Activated T-cell treated with anti-CD3 and anti-CD28 coated beads, Interleukin-2, amount 50 U/mL, for 24 hours (primary cell): ENCODE data around the gene PIGC.

Experiments
- DNase-seq: peaks from one replicate; pipeline ENCODE4 v3.0.0-alpha.2; 2020
- H3K27ac Mint-ChIP-seq: 2 replicates; pipeline ENCODE4 v1.8.0; 2020; ENCODE audit warnings: mild to moderate bottlenecking, mixed read lengths
- H3K27me3 Mint-ChIP-seq: 2 replicates; pipeline ENCODE4 v1.8.0; 2020; ENCODE audit warnings: mixed read lengths
- H3K36me3 Mint-ChIP-seq: 2 replicates; pipeline ENCODE4 v1.8.0; 2020; ENCODE audit warnings: low read depth, mixed read lengths
- H3K4me1 Mint-ChIP-seq: 2 replicates; pipeline ENCODE4 v1.8.0; 2020; ENCODE audit warnings: low read depth, mixed read lengths
- H3K4me3 Mint-ChIP-seq: 2 replicates; pipeline ENCODE4 v1.8.0; 2020; ENCODE audit warnings: mild to moderate bottlenecking, moderate library complexity, mixed read lengths
- H3K9me3 Mint-ChIP-seq: 2 replicates; pipeline ENCODE4 v1.8.0; 2020; ENCODE audit warnings: mixed read lengths

The PIGC gene

DNA sequence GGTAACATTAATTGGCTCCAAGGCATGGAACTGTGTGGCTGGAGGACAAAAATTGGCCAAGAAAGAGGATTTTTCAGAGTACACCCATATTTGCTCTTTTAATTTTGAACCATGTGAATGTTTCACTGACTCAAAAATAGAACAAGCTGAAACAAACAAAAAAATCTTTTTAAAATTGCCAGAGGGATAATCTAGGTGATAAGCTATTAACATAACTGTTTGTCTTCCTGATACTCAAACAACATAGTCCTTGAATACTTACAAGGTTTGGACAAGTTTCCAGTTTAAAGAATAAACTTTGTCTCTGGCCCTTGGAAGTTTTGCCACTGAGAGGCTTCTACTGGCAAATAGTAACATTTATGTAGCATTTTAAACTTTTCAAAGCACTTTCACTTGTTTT, 30.0 kb upstream of the PIGC start:
- Mint-ChIP-seq H3K4me3 (no peak overlapping the region), H3K27ac (no peak overlapping the region), H3K36me3 (no peaks in the 10 kb centered on the region), H3K9me3 (no peaks in the 10 kb centered on the region), H3K27me3 (peaks cover 3% of the 10 kb centered on the region), H3K4me1 (peaks cover 2% of the 10 kb centered on the region)
- DNase-seq, result no peak

GRCh38 chr1:172473302-172473701, 29.4 kb upstream of the PIGC start:
- Mint-ChIP-seq H3K36me3 (no peaks in the 10 kb centered on the region), H3K27me3 (peaks cover 3% of the 10 kb centered on the region), H3K27ac (no peak overlapping the region), H3K9me3 (no peaks in the 10 kb centered on the region), H3K4me3 (no peak overlapping the region), H3K4me1 (peaks cover 2% of the 10 kb centered on the region)
- DNase-seq, result no peak

DNA sequence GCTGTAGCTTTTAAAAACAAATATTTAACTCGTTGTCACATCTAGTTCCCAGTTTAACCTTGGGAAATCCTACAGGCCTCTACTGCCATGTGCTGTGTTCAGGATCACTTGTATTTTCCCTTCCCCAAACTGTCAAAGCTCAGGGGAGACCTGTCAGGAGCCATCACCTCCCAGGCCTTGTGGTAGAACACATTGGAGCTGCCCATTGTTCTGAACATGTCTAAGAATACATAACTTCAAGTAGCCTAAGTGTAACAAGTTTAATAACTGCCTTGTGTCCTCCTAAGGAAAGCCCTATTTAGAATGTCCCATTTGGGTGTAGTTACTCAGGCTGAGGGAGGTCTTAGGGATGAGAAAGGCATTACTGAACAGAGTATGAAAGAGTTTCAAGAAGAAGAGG, 28.6 kb upstream of the PIGC start:
- peaks cover 2% of the 10 kb centered on the region for H3K4me1 Mint-ChIP-seq

GRCh38 chr1:172471666-172472065, 27.8 kb upstream of the PIGC start:
- Mint-ChIP-seq H3K27ac (no peak overlapping the region), H3K36me3 (no peaks in the 10 kb centered on the region), H3K27me3 (peaks cover 3% of the 10 kb centered on the region), H3K4me1 (peaks cover 2% of the 10 kb centered on the region), H3K9me3 (no peaks in the 10 kb centered on the region), H3K4me3 (no peak overlapping the region)
- DNase-seq, result no peak

More for the DNA sequence above, 28.6 kb upstream of the PIGC start:
- Mint-ChIP-seq H3K36me3 (no peaks in the 10 kb centered on the region), H3K4me3 (no peak overlapping the region), H3K27ac (no peak overlapping the region), H3K27me3 (peaks cover 3% of the 10 kb centered on the region), H3K9me3 (no peaks in the 10 kb centered on the region)
- no peak for DNase-seq

DNA sequence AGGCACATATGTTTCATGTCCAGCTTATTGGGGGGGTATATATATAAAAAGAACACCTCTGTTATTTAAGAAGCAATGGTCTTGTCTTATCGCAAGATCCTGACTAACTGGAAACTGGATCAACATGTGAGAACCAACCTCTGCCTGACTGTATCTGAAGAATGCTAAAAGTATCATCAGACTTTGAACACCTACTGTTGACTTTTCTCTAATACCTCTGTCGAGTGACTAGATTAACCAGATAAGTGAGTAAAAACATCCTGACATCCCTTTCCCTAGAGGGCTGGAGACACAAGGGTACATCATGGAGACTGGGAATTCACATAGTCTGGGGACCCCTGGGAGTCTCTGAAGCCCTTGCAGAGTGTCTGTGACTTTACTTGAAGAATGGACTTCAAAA, 26.3 kb upstream of the PIGC start:
- peaks cover 3% of the 10 kb centered on the region for H3K27me3 Mint-ChIP-seq
- no peak overlapping the region for H3K4me3 Mint-ChIP-seq
- no peaks in the 10 kb centered on the region for H3K9me3 Mint-ChIP-seq
- no peak overlapping the region for H3K27ac Mint-ChIP-seq
- peaks cover 1% of the 10 kb centered on the region for H3K4me1 Mint-ChIP-seq
- no peak for DNase-seq
- no peaks in the 10 kb centered on the region for H3K36me3 Mint-ChIP-seq

- no peaks in the 10 kb centered on the region for H3K9me3 Mint-ChIP-seq
- no peak overlapping the region for H3K27ac Mint-ChIP-seq
Measured at GRCh38 chr1:172469717-172470116, 25.8 kb upstream of the PIGC start.

GRCh38 chr1:172468296-172468695, 24.4 kb upstream of the PIGC start:
- Mint-ChIP-seq H3K36me3 (no peaks in the 10 kb centered on the region), H3K4me3 (no peak overlapping the region), H3K4me1 (no peaks in the 10 kb centered on the region), H3K27ac (no peak overlapping the region), H3K27me3 (peaks cover 3% of the 10 kb centered on the region), H3K9me3 (no peaks in the 10 kb centered on the region)
- no peak for DNase-seq

More at GRCh38 chr1:172469717-172470116, 25.8 kb upstream of the PIGC start:
- peaks cover 3% of the 10 kb centered on the region for H3K27me3 Mint-ChIP-seq
- no peaks in the 10 kb centered on the region for H3K4me1 Mint-ChIP-seq
- H3K36me3 Mint-ChIP-seq, result no peaks in the 10 kb centered on the region
- no peak for DNase-seq
- no peak overlapping the region for H3K4me3 Mint-ChIP-seq

- H3K27ac Mint-ChIP-seq, result no peak overlapping the region
- no peak for DNase-seq
- H3K9me3 Mint-ChIP-seq, result no peaks in the 10 kb centered on the region
- H3K27me3 Mint-ChIP-seq, result peaks cover 3% of the 10 kb centered on the region
- no peak overlapping the region for H3K4me3 Mint-ChIP-seq
- no peaks in the 10 kb centered on the region for H3K36me3 Mint-ChIP-seq
- H3K4me1 Mint-ChIP-seq, result no peaks in the 10 kb centered on the region
Measured at GRCh38 chr1:172467446-172467845, 23.6 kb upstream of the PIGC start.

- H3K27ac Mint-ChIP-seq, result no peak overlapping the region
- H3K9me3 Mint-ChIP-seq, result no peaks in the 10 kb centered on the region
- DNase-seq, result no peak
- H3K4me1 Mint-ChIP-seq, result no peaks in the 10 kb centered on the region
- peaks cover 3% of the 10 kb centered on the region for H3K27me3 Mint-ChIP-seq
- no peak overlapping the region for H3K4me3 Mint-ChIP-seq
- H3K36me3 Mint-ChIP-seq, result no peaks in the 10 kb centered on the region
Measured at GRCh38 chr1:172466795-172467407, 23.0 kb upstream of the PIGC start.

- Mint-ChIP-seq H3K4me3 (no peak overlapping the region), H3K36me3 (no peaks in the 10 kb centered on the region), H3K27me3 (peaks cover 3% of the 10 kb centered on the region), H3K9me3 (no peaks in the 10 kb centered on the region), H3K4me1 (no peaks in the 10 kb centered on the region), H3K27ac (no peak overlapping the region)
- no peak for DNase-seq
Measured at GRCh38 chr1:172465617-172466016, 21.7 kb upstream of the PIGC start.

DNA sequence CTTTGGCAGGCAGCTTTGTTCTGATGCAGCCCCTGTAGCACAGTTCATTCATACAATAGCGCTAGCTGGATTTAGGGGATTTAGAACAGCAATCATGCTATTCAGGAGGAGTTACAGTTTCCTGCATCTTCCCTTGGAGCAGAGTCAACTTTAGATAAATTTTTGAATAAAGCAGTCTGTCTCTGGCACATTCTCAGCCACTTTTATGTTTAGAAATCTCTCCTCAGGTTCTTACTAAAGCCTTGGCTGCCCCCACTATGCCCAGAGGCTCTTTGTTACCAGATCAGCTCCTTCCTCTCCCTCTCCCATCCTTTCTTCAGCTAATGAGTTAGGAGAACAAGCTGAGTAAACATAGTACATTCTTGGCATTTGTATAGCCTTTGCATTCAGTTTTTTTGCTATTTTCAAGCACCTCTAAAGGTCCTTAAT, 17.0 kb upstream of the PIGC start:
- Mint-ChIP-seq H3K4me1 (no peaks in the 10 kb centered on the region), H3K9me3 (no peaks in the 10 kb centered on the region)
- no peak for DNase-seq

GRCh38 chr1:172460177-172460576, 16.3 kb upstream of the PIGC start:
- DNase-seq, result no peak
- H3K9me3 Mint-ChIP-seq, result no peaks in the 10 kb centered on the region
- no peaks in the 10 kb centered on the region for H3K36me3 Mint-ChIP-seq
- H3K4me1 Mint-ChIP-seq, result no peaks in the 10 kb centered on the region
- H3K4me3 Mint-ChIP-seq, result no peak overlapping the region
- peaks cover 3% of the 10 kb centered on the region for H3K27me3 Mint-ChIP-seq
- H3K27ac Mint-ChIP-seq, result no peak overlapping the region

More for the DNA sequence above, 17.0 kb upstream of the PIGC start:
- Mint-ChIP-seq H3K27ac (no peak overlapping the region), H3K36me3 (no peaks in the 10 kb centered on the region), H3K4me3 (no peak overlapping the region), H3K27me3 (peaks cover 3% of the 10 kb centered on the region)

DNA sequence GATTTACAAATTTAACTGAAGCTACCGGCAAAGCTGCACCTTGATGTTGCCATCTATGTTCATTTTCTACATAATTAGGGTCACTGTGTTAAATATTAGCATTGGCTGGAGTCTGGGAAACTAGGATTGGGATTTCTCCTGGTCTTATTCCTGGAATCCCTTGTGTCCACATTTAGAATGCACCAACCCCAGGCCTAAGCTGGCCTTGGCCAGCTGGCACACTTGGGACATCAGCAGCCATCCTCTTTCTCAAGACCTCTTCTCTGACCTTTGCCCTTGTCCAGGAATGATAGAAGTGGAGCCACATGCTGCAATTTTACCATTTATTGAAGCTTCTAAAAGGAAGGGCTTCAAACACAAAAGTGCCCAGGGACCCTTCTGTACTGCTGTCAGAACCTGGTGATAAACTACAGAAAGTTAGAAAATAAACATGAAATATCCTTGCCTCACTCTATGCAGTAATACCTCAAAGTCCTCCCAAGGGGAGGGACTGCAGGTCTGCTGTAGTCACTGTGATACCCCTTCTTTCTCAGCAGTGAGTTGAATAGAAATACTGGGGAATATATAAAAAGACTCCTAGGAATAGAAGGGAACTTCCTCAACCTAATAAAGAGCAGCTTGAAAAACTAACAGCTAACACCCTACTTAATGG, 13.7 kb upstream of the PIGC start:
- no peaks in the 10 kb centered on the region for H3K36me3 Mint-ChIP-seq
- no peaks in the 10 kb centered on the region for H3K9me3 Mint-ChIP-seq
- H3K27me3 Mint-ChIP-seq, result peaks cover 3% of the 10 kb centered on the region
- no peak overlapping the region for H3K4me3 Mint-ChIP-seq
- no peak for DNase-seq
- peaks cover 4% of the 10 kb centered on the region for H3K4me1 Mint-ChIP-seq
- no peak overlapping the region for H3K27ac Mint-ChIP-seq

GRCh38 chr1:172456344-172456769, 12.5 kb upstream of the PIGC start:
- DNase-seq, result no peak
- Mint-ChIP-seq H3K27ac (no peak overlapping the region), H3K4me3 (no peak overlapping the region), H3K36me3 (no peaks in the 10 kb centered on the region), H3K4me1 (peaks cover 6% of the 10 kb centered on the region), H3K27me3 (peaks cover 3% of the 10 kb centered on the region), H3K9me3 (no peaks in the 10 kb centered on the region)

DNA sequence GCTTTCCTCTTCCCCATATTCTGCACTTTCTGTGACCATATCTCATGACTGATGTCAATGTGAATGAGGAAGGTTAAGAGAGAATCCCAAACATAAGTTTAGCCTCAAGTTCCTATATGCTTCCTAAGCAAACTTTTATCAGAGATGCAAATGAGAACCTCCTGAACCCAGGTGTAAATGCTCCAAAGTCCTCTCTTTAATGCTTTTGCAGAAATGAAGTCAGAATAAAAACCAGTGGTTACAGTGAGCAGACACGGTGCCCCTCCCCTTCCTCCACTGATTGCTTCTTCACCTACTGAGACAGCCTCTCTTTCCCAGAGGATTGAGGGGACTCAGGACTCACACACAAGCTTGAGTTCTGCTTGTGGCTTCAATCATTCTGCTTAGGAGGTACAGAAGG, 11.6 kb upstream of the PIGC start:
- no peak overlapping the region for H3K27ac Mint-ChIP-seq
- H3K27me3 Mint-ChIP-seq, result peaks cover 3% of the 10 kb centered on the region
- peaks cover 15% of the 10 kb centered on the region for H3K4me1 Mint-ChIP-seq
- no peaks in the 10 kb centered on the region for H3K9me3 Mint-ChIP-seq
- no peak for DNase-seq
- no peaks in the 10 kb centered on the region for H3K36me3 Mint-ChIP-seq
- H3K4me3 Mint-ChIP-seq, result no peak overlapping the region
